Peyer's patch (tissue), 4 donors: ENCODE data around the gene IGFBP5.

Source experiments
- POLR2A ChIP-seq, 2 donors: fragments of 450-650 bp; IDR thresholded peaks; one replicate each; pipeline ENCODE4 v1.5.1; 2017; ENCODE audit warnings: antibody characterized with exemption in 2 of 2, mild to moderate bottlenecking in 2 of 2, moderate library complexity in 2 of 2
- TF ChIP-seq, protein P1 (sequence below), 6 experiments: fragments of 450-650 bp in 4 of 6; fragments of 200-600 bp in 2 of 6; sonication (generic) in 1 of 6; IDR thresholded peaks; one replicate each; pipeline ENCODE4 v1.5.1; 2017 to 2019; ENCODE audit warnings: antibody characterized with exemption in 6 of 6, mild to moderate bottlenecking in 3 of 6, moderate library complexity in 1 of 6

DNA sequence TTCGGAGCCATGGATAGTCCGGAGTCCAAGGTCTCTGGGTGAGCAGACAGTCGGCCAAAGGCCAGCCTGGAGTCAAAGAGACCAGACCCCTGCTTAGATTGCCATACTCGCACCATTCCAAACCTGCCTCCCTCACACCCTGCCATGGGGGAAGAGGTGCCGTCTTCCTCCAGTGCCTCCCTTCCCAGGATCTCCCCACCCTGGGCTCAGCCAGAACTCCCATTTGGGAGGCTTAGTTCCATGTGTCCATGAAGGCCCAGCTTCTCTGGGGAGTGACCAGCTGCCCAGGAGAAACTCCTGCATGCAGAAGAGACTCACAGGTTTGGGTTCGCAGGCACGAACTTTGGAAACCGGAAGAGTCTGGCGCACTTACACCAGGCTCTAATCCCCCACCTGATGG, 21.7 kb downstream of the IGFBP5 start:
- TF ChIP-seq, protein P1, sequence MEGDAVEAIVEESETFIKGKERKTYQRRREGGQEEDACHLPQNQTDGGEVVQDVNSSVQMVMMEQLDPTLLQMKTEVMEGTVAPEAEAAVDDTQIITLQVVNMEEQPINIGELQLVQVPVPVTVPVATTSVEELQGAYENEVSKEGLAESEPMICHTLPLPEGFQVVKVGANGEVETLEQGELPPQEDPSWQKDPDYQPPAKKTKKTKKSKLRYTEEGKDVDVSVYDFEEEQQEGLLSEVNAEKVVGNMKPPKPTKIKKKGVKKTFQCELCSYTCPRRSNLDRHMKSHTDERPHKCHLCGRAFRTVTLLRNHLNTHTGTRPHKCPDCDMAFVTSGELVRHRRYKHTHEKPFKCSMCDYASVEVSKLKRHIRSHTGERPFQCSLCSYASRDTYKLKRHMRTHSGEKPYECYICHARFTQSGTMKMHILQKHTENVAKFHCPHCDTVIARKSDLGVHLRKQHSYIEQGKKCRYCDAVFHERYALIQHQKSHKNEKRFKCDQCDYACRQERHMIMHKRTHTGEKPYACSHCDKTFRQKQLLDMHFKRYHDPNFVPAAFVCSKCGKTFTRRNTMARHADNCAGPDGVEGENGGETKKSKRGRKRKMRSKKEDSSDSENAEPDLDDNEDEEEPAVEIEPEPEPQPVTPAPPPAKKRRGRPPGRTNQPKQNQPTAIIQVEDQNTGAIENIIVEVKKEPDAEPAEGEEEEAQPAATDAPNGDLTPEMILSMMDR (IDR thresholded peaks at IDR 0.05), result no peak
- no peak for TF ChIP-seq POLR2A (IDR thresholded peaks at IDR 0.05)
